Neuron (in vitro differentiated cells): ENCODE data around the gene MYOF.
A peak's percentile ranks its signal among the peaks of the same experiment; 100 is the strongest.
"Not testable (repeated sequence)": the region's sequence is repeated elsewhere in the genome, so short reads cannot be mapped to it uniquely, and the experiment has no call there.

Experiments
- H2AFZ ChIP-seq: one replicate; pipeline ENCODE4 v1.6.1; 2013; ENCODE audit warnings: low read depth, mild to moderate bottlenecking, inconsistent platforms, low read length, moderate library complexity
- H3K27me3 ChIP-seq: one replicate; pipeline ENCODE4 v1.6.1; 2013; ENCODE audit warnings: low read length; ENCODE audit not compliant: insufficient read depth
- H3K36me3 ChIP-seq: one replicate; pipeline ENCODE4 v1.6.1; 2013; ENCODE audit warnings: low read length; ENCODE audit not compliant: insufficient read depth
- H3K4me1 ChIP-seq: one replicate; pipeline ENCODE4 v1.6.1; 2013; ENCODE audit warnings: low read length; ENCODE audit not compliant: insufficient read depth
- H3K4me3 ChIP-seq: 2 replicates; pipeline ENCODE4 v1.5.1; 2013; ENCODE audit warnings: mild to moderate bottlenecking, low read length, moderate library complexity
- H3K9me3 ChIP-seq: one replicate; pipeline ENCODE4 v1.6.1; 2013; ENCODE audit warnings: low read length

The MYOF gene

DNA sequence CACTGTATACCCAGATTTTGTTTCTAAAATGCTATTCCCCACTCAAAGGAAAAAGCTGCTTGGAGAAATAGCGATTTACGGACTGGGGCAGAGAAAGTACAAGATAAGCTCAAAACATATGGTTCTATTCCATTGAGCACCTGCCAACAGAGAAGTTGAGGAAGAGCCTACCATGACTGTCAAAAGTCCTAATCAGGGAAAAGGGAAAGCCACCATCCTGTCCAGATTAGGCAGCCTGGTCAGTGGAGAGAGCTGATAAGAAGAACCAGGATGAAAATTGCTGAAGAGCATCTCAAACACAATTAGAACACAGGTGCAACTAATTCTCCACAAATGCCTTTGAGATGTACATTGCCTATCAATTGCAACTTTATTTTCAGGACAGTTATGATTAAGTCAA is 104.1 kb downstream of the MYOF start:
- Histone ChIP-seq H3K36me3 (no peaks in the 10 kb centered on the region), H3K9me3 (no peaks in the 10 kb centered on the region), H3K27me3 (no peaks in the 10 kb centered on the region), H3K4me3 (no peak overlapping the region), H2AFZ (no peak overlapping the region), H3K4me1 (peaks cover 7% of the 10 kb centered on the region)

- Histone ChIP-seq H3K4me3 (no peak overlapping the region), H3K4me1 (peaks cover 7% of the 10 kb centered on the region), H3K36me3 (no peaks in the 10 kb centered on the region), H2AFZ (peak overlapping the region; percentile 44), H3K9me3 (no peaks in the 10 kb centered on the region), H3K27me3 (no peaks in the 10 kb centered on the region)
Observed at GRCh38 chr10:93376372-93377293, 105.5 kb downstream of the MYOF start.

- Histone ChIP-seq H3K27me3 (no peaks in the 10 kb centered on the region), H2AFZ (no peak overlapping the region), H3K9me3 (no peaks in the 10 kb centered on the region), H3K4me1 (no peaks in the 10 kb centered on the region), H3K36me3 (no peaks in the 10 kb centered on the region), H3K4me3 (no peak overlapping the region)
Observed at GRCh38 chr10:93370961-93371360, 111.2 kb downstream of the MYOF start.

- Histone ChIP-seq H3K27me3 (no peaks in the 10 kb centered on the region), H3K4me1 (no peaks in the 10 kb centered on the region), H3K4me3 (no peak overlapping the region), H2AFZ (no peak overlapping the region), H3K9me3 (no peaks in the 10 kb centered on the region), H3K36me3 (no peaks in the 10 kb centered on the region)
Observed at GRCh38 chr10:93369588-93370164, 112.5 kb downstream of the MYOF start.

DNA sequence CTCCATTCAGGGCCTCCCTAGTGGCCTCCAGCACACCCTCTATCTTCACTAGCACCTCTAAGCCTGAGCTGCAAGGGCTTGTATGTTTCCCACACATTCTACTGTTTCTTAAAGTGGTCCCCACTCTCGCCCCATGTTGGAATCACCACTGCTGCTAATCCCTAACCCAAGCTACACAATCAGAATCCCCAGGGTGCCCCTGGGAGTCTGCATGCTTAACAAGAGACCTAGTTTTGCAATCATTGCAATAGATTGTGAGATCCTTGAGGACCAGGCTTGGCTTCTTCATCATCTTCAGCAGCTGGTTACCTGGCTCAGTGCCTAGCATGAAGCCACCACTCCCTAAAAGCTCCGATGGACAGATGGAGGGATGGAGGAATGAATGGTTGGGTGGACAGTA is 113.9 kb downstream of the MYOF start:
- no peaks in the 10 kb centered on the region for H3K36me3 ChIP-seq
- no peaks in the 10 kb centered on the region for H3K27me3 ChIP-seq
- H3K4me1 ChIP-seq = no peaks in the 10 kb centered on the region
- H3K4me3 ChIP-seq = no peak overlapping the region
- no peaks in the 10 kb centered on the region for H3K9me3 ChIP-seq
- no peak overlapping the region for H2AFZ ChIP-seq

DNA sequence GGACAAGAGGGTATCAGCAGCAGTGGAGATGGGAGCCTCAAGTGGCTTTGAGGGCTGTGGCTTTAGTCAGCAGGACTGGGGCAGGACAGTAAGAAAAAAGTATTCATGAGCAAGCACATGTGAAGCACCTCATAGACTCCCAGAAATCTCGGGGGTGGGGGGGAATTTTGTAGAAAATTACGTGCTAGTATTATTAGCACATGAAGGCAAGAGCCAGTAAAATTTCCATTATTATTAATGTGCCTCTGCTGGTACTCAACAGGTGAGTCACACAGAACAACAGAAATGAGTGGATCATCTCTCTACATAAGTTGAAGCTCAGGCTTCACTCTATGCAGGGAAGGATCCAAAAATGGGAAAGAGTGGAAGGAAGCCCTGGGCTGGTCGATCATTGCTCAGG is 114.5 kb downstream of the MYOF start:
- no peaks in the 10 kb centered on the region for H3K36me3 ChIP-seq
- no peak overlapping the region for H2AFZ ChIP-seq
- no peaks in the 10 kb centered on the region for H3K9me3 ChIP-seq
- H3K27me3 ChIP-seq = no peaks in the 10 kb centered on the region
- no peak overlapping the region for H3K4me3 ChIP-seq
- no peaks in the 10 kb centered on the region for H3K4me1 ChIP-seq

DNA sequence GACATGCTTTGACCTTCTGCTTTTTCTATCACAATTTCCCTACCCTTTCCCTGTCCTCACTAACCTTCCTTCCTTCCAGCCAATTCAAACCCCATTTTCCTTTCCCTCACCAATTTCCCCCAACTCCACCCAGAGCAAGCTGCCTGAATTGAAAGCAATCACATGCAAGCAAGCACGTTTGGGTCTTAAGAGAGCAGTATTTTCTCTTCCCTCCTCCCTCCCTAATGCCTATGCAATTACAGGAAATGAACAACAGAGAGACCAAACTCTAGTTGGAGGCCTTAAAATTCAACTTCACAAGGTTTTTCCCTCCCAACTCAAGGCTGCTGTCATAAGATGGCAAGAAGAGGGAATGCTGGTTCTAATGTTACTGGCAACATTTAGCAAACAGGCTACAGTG is 117.2 kb downstream of the MYOF start:
- H3K36me3 ChIP-seq = no peaks in the 10 kb centered on the region
- H3K9me3 ChIP-seq = no peaks in the 10 kb centered on the region
- no peaks in the 10 kb centered on the region for H3K27me3 ChIP-seq
- H3K4me1 ChIP-seq = no peaks in the 10 kb centered on the region
- no peak overlapping the region for H3K4me3 ChIP-seq
- H2AFZ ChIP-seq = no peak overlapping the region

- Histone ChIP-seq H3K36me3 (no peaks in the 10 kb centered on the region), H2AFZ (no peak overlapping the region)
Observed at GRCh38 chr10:93363891-93364648, 118.1 kb downstream of the MYOF start.

GRCh38 chr10:93358398-93358797 is 123.7 kb downstream of the MYOF start:
- not testable (repeated sequence) for H3K27me3 ChIP-seq, H2AFZ ChIP-seq, H3K4me1 ChIP-seq, H3K4me3 ChIP-seq, H3K36me3 ChIP-seq, H3K9me3 ChIP-seq

More at GRCh38 chr10:93363891-93364648, 118.1 kb downstream of the MYOF start:
- H3K9me3 ChIP-seq = no peaks in the 10 kb centered on the region
- no peaks in the 10 kb centered on the region for H3K27me3 ChIP-seq
- no peak overlapping the region for H3K4me3 ChIP-seq
- no peaks in the 10 kb centered on the region for H3K4me1 ChIP-seq

DNA sequence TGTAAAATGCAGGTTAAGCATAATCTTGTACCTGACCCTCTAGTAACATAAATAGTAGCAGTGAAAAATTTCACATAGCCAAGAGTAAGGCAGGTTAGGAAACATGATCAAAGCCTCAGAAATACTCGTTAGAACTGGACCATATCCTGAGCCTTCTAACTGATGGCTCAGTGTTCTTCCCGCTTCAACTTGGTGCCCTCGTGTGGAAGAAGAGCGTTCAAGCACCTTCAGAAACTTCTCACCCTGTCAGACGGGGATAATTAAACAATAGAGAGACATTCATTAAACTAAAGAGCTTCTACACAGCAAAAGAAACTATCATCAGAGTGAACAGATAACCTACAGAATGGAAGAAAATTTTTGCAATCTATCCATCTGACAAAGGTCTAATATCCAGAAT is 124.5 kb downstream of the MYOF start:
- Histone ChIP-seq H2AFZ (no peak overlapping the region), H3K36me3 (no peaks in the 10 kb centered on the region), H3K27me3 (no peaks in the 10 kb centered on the region), H3K4me1 (peaks cover 2% of the 10 kb centered on the region), H3K4me3 (no peak overlapping the region), H3K9me3 (no peaks in the 10 kb centered on the region)

DNA sequence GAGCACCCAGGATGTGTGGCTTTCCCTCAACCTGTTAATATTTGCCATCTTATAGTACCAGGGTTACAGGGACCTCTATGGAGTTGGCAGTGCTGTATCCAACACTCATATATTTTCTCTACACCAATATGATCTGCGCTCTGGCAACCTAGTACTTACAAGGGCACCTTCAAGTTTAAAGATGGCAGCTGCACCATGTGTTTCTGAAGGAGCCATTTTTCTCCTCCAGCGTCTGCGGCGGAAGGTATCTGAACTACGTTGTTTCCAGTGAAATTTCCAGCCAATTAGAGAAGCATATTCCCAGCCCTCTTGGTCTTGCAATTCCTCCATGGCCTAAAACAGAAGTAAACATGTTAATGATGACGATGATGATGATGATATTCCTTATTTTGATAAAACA is 125.6 kb downstream of the MYOF start:
- Histone ChIP-seq H3K9me3 (no peaks in the 10 kb centered on the region), H3K4me1 (peaks cover 2% of the 10 kb centered on the region), H2AFZ (no peak overlapping the region), H3K4me3 (no peak overlapping the region), H3K36me3 (no peaks in the 10 kb centered on the region), H3K27me3 (no peaks in the 10 kb centered on the region)

- H3K9me3 ChIP-seq = no peaks in the 10 kb centered on the region
- H3K4me1 ChIP-seq = peaks cover 2% of the 10 kb centered on the region
- no peaks in the 10 kb centered on the region for H3K27me3 ChIP-seq
- no peak overlapping the region for H3K4me3 ChIP-seq
- no peaks in the 10 kb centered on the region for H3K36me3 ChIP-seq
- no peak overlapping the region for H2AFZ ChIP-seq
Observed at GRCh38 chr10:93352638-93353383, 129.3 kb downstream of the MYOF start.

DNA sequence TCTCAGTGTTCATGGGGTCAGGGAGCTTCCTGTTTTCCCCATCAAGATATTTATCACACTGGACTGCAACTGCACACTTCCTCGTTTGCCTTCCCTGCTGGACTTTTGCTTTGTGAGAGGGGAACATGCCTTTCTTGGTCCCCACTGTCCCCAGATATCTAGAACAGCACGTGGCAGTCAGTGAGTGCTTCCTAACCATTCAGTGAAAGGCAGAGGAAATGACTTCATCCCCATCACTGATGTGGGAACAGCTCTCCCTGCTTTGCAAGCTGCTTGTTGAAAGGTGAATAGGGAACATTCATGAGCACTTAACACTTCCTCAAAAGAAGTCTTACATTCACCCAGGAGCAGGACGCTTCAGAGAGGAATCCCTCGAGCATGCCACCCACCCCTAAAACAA is 135.4 kb downstream of the MYOF start:
- Histone ChIP-seq H2AFZ (no peak overlapping the region), H3K27me3 (no peaks in the 10 kb centered on the region), H3K4me3 (no peak overlapping the region), H3K36me3 (no peaks in the 10 kb centered on the region), H3K9me3 (no peaks in the 10 kb centered on the region), H3K4me1 (no peaks in the 10 kb centered on the region)
